HepG2 (cell line): ENCODE results near the gene MRPS2.
"Not testable (repeated sequence)": the region's sequence is repeated elsewhere in the genome, so short reads cannot be mapped to it uniquely, and the experiment has no call there.

Experiments
- ATF4 ChIP-seq, 2 experiments: fragments of 450-650 bp in 1 of 2; sonication (generic) in 1 of 2; formaldehyde crosslinking; IDR thresholded peaks; 2 replicates each; pipeline versions ENCODE4 v1.5.0 to v1.8.0; 2020 to 2022; ENCODE audit warnings: mild to moderate bottlenecking in 1 of 2, missing genetic modification reagents in 1 of 2
- SOX6 ChIP-seq, 2 experiments: fragments of 450-650 bp in 1 of 2; sonication (generic) in 1 of 2; formaldehyde crosslinking in 1 of 2; IDR thresholded peaks; 2 replicates each; pipeline versions ENCODE4 v1.4.0 to v1.6.1; 2017 to 2020; ENCODE audit warnings: antibody characterized with exemption in 1 of 2, mild to moderate bottlenecking in 1 of 2, missing genetic modification reagents in 1 of 2
- TF ChIP-seq, protein P1 (sequence below): sonication (generic); formaldehyde crosslinking; IDR thresholded peaks from 2 replicates; pipeline ENCODE4 v1.8.1; 2023; ENCODE audit warnings: mild to moderate bottlenecking, missing genetic modification reagents

DNA sequence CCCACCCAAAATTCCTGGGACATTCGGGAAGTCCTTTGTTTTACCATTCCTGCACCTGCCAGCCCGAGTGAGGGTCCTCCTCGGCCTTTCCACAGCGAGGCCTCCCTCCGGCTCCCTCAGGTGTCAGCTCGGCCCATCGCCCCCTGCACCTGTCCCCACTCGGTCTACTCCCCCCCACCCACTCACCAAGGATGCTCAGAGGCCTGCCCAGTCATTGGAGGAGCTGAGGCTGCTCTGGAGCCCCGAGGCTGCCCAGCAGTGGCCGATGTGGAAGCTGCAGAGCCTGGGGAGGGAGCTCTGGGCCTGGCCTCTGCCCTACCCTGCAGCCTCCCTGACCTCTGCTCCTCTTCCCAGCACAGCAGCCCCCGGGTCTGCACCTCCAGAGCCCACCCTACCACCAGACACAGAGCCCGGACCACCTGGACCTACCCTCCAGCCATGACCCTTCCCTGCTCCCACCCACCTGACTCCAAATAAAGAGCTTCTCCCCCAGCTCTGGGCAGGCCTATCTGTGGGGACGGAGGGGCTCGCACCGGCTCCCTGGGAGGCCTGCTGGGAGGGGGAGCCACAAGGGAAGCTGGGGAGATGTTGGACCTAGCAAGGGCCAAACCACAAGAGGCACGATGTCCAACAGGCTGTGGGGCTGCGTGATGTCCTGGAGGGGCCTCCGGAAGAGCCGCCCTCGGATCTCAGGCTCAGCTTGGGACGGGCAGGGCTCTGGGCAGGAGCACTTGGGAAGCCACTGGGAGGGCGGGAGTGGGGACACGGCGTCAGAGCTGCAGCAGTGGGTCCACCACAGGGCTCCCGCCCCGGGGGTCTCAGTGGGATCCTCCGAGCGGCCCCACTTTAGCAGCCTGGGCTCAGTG, 49.2 kb downstream of the MRPS2 start:
- not testable (repeated sequence) for TF ChIP-seq SOX6 (IDR thresholded peaks at IDR 0.05); SOX6 (CRISPR knock-in tag; IDR thresholded peaks at IDR 0.05); ATF4 (CRISPR knock-in tag; IDR thresholded peaks at IDR 0.05)
- TF ChIP-seq, protein P1, sequence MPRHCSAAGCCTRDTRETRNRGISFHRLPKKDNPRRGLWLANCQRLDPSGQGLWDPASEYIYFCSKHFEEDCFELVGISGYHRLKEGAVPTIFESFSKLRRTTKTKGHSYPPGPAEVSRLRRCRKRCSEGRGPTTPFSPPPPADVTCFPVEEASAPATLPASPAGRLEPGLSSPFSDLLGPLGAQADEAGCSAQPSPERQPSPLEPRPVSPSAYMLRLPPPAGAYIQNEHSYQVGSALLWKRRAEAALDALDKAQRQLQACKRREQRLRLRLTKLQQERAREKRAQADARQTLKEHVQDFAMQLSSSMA (CRISPR knock-in tag): not testable (repeated sequence)
